ENCODE measurements around the gene UBR4. TPM values are rescaled to one million over a fixed set of nuclear protein-coding genes. Genes with fewer than 3 reads are reported as not detected.
"Not testable (repeated sequence)": the region's sequence is repeated elsewhere in the genome, so short reads cannot be mapped to it uniquely, and the experiment has no call there.

UBR4 gene
- total and polyA plus RNA-seq, 4 donors = 103 to 182 (median 123) TPM

- Histone ChIP-seq H3K4me3 (ENCODE audit: low read depth, low read length) (no peak overlapping the region), H3K27me3 (ENCODE audit: control insufficient read depth, insufficient read depth, low read length) (no peaks in the 10 kb centered on the region), H3K27ac (ENCODE audit: low read depth, low read length) (no peak overlapping the region), H3K36me3 (ENCODE audit: control insufficient read depth, insufficient read depth, low read length) (peaks cover 63% of the 10 kb centered on the region), H3K9me3 (ENCODE audit: control insufficient read depth, insufficient read depth, low read length) (no peaks in the 10 kb centered on the region), H3K4me1 (ENCODE audit: control insufficient read depth, insufficient read depth, low read length) (no peaks in the 10 kb centered on the region)
- 86% methylated on average over 5 of the region's 7 CpGs for WGBS (ENCODE audit: insufficient coverage)
- DNase-seq (ENCODE audit: low read depth in 4 of 6, low spot score in 6 of 6) = no peak
These were observed 10.9 kb upstream of the UBR4 start for GRCh38 chr1:19220991-19221390.

- Histone ChIP-seq H3K27ac (ENCODE audit: low read depth, low read length) (no peak overlapping the region), H3K36me3 (ENCODE audit: control insufficient read depth, insufficient read depth, low read length) (peaks cover 58% of the 10 kb centered on the region), H3K4me3 (ENCODE audit: low read depth, low read length) (no peak overlapping the region), H3K9me3 (ENCODE audit: control insufficient read depth, insufficient read depth, low read length) (no peaks in the 10 kb centered on the region), H3K27me3 (ENCODE audit: control insufficient read depth, insufficient read depth, low read length) (no peaks in the 10 kb centered on the region), H3K4me1 (ENCODE audit: control insufficient read depth, insufficient read depth, low read length) (no peaks in the 10 kb centered on the region)
- WGBS (ENCODE audit: insufficient coverage) = 95% methylated on average over 4 of the region's 8 CpGs
- DNase-seq (ENCODE audit: low read depth in 4 of 6, low spot score in 6 of 6) = no peak
These were observed 10.2 kb upstream of the UBR4 start for GRCh38 chr1:19220080-19220846.

DNA sequence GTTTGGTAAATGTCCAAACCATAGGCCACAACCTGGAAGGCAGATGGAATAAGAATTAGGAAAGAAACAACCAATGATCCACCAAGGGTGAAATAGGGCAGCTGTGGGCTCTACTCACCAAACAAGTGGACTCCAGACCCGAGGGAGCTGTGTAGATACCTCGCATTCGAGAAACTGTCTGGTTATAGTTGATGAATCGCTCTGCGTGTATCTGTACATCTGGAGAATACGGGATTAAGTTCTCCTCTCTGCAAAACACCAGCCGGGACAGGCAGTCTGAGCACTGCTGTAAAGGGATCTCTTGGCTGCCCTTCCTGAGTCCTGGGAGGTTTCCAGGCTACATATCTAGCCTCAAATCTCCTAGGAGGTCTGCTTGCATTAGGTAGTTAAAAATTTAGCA is 9.4 kb upstream of the UBR4 start:
- Histone ChIP-seq H3K9me3 (ENCODE audit: control insufficient read depth, insufficient read depth, low read length) (no peaks in the 10 kb centered on the region), H3K27ac (ENCODE audit: low read depth, low read length) (no peak overlapping the region), H3K27me3 (ENCODE audit: control insufficient read depth, insufficient read depth, low read length) (no peaks in the 10 kb centered on the region), H3K36me3 (ENCODE audit: control insufficient read depth, insufficient read depth, low read length) (peaks cover 56% of the 10 kb centered on the region), H3K4me3 (ENCODE audit: low read depth, low read length) (no peak overlapping the region), H3K4me1 (ENCODE audit: control insufficient read depth, insufficient read depth, low read length) (no peaks in the 10 kb centered on the region)
- 92% methylated on average over 7 of the region's 7 CpGs for WGBS (ENCODE audit: insufficient coverage)
- no peak for DNase-seq (ENCODE audit: low read depth in 4 of 6, low spot score in 6 of 6)

- H3K4me1 ChIP-seq (ENCODE audit: control insufficient read depth, insufficient read depth, low read length); H3K27me3 ChIP-seq (ENCODE audit: control insufficient read depth, insufficient read depth, low read length); H3K27ac ChIP-seq (ENCODE audit: low read depth, low read length); H3K4me3 ChIP-seq (ENCODE audit: low read depth, low read length); H3K9me3 ChIP-seq (ENCODE audit: control insufficient read depth, insufficient read depth, low read length); DNase-seq (ENCODE audit: low read depth in 4 of 6, low spot score in 6 of 6): not testable (repeated sequence)
- peaks cover 31% of the 10 kb centered on the region for H3K36me3 ChIP-seq (ENCODE audit: control insufficient read depth, insufficient read depth, low read length)
- WGBS (ENCODE audit: insufficient coverage) = no CpG with 5 or more reads among the region's 4 CpGs
These were observed 6.5 kb upstream of the UBR4 start for GRCh38 chr1:19216585-19216984.

DNA sequence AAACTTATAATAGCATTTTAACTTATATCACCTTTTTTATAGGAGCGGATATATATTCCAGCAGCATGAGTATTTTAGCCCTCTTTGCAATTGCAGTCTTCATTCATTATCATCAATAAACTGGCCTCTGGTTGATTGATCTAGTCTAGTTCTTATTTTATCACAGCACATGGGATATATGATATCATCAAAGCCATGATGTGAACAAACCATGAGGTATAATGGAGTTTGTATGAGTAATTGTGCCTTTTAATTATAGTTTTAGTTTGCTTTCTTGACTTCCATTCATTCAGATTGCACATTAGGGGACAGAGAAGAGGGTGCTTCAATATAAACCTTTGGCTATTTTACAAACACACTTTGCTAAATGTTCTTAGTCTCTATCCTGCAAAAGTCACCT is 3.5 kb upstream of the UBR4 start:
- no peak for DNase-seq (ENCODE audit: low read depth in 4 of 6, low spot score in 6 of 6)
- H3K4me3 ChIP-seq (ENCODE audit: low read depth, low read length) = no peak overlapping the region
- no peak overlapping the region for H3K27ac ChIP-seq (ENCODE audit: low read depth, low read length)
- no peaks in the 10 kb centered on the region for H3K9me3 ChIP-seq (ENCODE audit: control insufficient read depth, insufficient read depth, low read length)
- H3K36me3 ChIP-seq (ENCODE audit: control insufficient read depth, insufficient read depth, low read length) = peaks cover 10% of the 10 kb centered on the region
- WGBS (ENCODE audit: insufficient coverage) = no CpG with 5 or more reads among the region's 1 CpG
- no peaks in the 10 kb centered on the region for H3K27me3 ChIP-seq (ENCODE audit: control insufficient read depth, insufficient read depth, low read length)
- H3K4me1 ChIP-seq (ENCODE audit: control insufficient read depth, insufficient read depth, low read length) = peaks cover 7% of the 10 kb centered on the region

GRCh38 chr1:19212167-19212566 is 2.1 kb upstream of the UBR4 start:
- Histone ChIP-seq H3K27me3 (ENCODE audit: control insufficient read depth, insufficient read depth, low read length) (no peaks in the 10 kb centered on the region), H3K4me3 (ENCODE audit: low read depth, low read length) (no peak overlapping the region), H3K4me1 (ENCODE audit: control insufficient read depth, insufficient read depth, low read length) (peaks cover 7% of the 10 kb centered on the region), H3K27ac (ENCODE audit: low read depth, low read length) (no peak overlapping the region), H3K36me3 (ENCODE audit: control insufficient read depth, insufficient read depth, low read length) (peaks cover 10% of the 10 kb centered on the region), H3K9me3 (ENCODE audit: control insufficient read depth, insufficient read depth, low read length) (no peaks in the 10 kb centered on the region)
- DNase-seq (ENCODE audit: low read depth in 4 of 6, low spot score in 6 of 6) = no peak

DNA sequence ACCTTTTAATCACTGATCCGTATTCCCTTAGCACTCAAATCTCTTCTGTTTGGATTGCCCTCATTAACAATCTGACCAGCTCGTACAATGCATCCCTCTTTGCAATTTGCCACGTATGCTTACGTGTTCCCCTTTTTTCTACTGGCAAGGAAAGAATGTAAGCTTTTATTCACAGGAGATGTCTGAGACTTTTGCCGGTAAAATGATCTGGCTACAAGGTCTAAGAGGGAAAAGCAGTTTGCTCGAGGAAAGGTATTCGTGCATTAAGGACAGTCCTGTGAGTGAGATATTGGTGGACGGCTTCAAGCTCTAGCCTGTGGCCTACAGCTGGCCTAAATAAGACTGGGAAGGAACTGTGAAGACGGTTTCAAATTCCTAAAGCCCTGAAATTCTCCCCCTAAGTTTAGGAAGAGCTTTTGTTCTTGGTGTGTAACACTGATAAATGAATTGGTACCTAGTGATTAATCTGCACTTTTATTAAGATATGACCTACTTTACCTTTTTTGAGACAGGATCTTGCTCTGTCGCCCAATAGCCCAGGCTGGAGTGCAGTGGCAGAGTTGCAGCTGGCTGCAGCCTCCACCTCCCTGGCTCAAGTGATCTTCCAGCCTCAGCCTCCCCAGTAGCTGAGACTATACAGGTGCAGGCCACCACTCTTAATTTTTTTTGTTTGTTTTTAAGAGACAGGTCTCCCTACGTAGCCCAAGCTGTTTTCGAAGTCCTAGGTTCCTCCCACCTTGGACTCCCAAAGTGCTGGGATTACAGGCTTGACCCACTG is 895 bp upstream of the UBR4 start:
- Histone ChIP-seq H3K4me1 (ENCODE audit: control insufficient read depth, insufficient read depth, low read length) (peaks cover 7% of the 10 kb centered on the region), H3K36me3 (ENCODE audit: control insufficient read depth, insufficient read depth, low read length) (peaks cover 10% of the 10 kb centered on the region), H3K9me3 (ENCODE audit: control insufficient read depth, insufficient read depth, low read length) (no peaks in the 10 kb centered on the region), H3K4me3 (ENCODE audit: low read depth, low read length) (peak overlapping the region; percentile 94), H3K27ac (ENCODE audit: low read depth, low read length) (peak overlapping the region; percentile 94), H3K27me3 (ENCODE audit: control insufficient read depth, insufficient read depth, low read length) (no peaks in the 10 kb centered on the region)
- peak in 1 of 6 donors; percentile 4 for DNase-seq (ENCODE audit: low read depth in 4 of 6, low spot score in 6 of 6)
- 27% methylated on average over 9 of the region's 12 CpGs for WGBS (ENCODE audit: insufficient coverage)

- Histone ChIP-seq H3K9me3 (ENCODE audit: control insufficient read depth, insufficient read depth, low read length) (no peaks in the 10 kb centered on the region), H3K4me1 (ENCODE audit: control insufficient read depth, insufficient read depth, low read length) (peaks cover 7% of the 10 kb centered on the region), H3K27ac (ENCODE audit: low read depth, low read length) (peak overlapping the region; percentile 94), H3K4me3 (ENCODE audit: low read depth, low read length) (peak overlapping the region; percentile 94), H3K36me3 (ENCODE audit: control insufficient read depth, insufficient read depth, low read length) (peaks cover 4% of the 10 kb centered on the region), H3K27me3 (ENCODE audit: control insufficient read depth, insufficient read depth, low read length) (no peaks in the 10 kb centered on the region)
- peak in 2 of 6 donors; percentile 2 to 30 for DNase-seq (ENCODE audit: low read depth in 4 of 6, low spot score in 6 of 6)
- whole genome bisulfite sequencing (ENCODE audit: insufficient coverage) = 0% methylated on average over 21 of the region's 28 CpGs
These were observed 552 bp downstream of the UBR4 start for GRCh38 chr1:19209439-19209989.

- Histone ChIP-seq H3K4me1 (ENCODE audit: control insufficient read depth, insufficient read depth, low read length) (peaks cover 7% of the 10 kb centered on the region), H3K4me3 (ENCODE audit: low read depth, low read length) (peak overlapping the region; percentile 94), H3K27ac (ENCODE audit: low read depth, low read length) (peak overlapping the region; percentile 94), H3K36me3 (ENCODE audit: control insufficient read depth, insufficient read depth, low read length) (peaks cover 4% of the 10 kb centered on the region), H3K9me3 (ENCODE audit: control insufficient read depth, insufficient read depth, low read length) (no peaks in the 10 kb centered on the region), H3K27me3 (ENCODE audit: control insufficient read depth, insufficient read depth, low read length) (no peaks in the 10 kb centered on the region)
- 29% methylated on average over 1 of the region's 8 CpGs for WGBS (ENCODE audit: insufficient coverage)
- peak in 1 of 6 donors; percentile 1 for DNase-seq (ENCODE audit: low read depth in 4 of 6, low spot score in 6 of 6)
These were observed 1.2 kb downstream of the UBR4 start for GRCh38 chr1:19208710-19209438.

Measured in spinal cord (tissue), 10 donors.